Cardiac fibroblast (primary cell): Measurements from ENCODE around the gene SLU7.

Experiments
- DNase-seq, 2 donors: peaks; one replicate each; pipeline versions ENCODE4 v3.0.0 to v3.0.0-alpha.2; 2010; ENCODE audit warnings: low read depth in 2 of 2
- H3K4me3 ChIP-seq, 2 donors: replicated peaks in 1 of 2; 1 replicate in 1 of 2; 2 replicates in 1 of 2; pipeline ENCODE4 v1.5.1; 2011; ENCODE audit warnings: low read depth in 2 of 2, low read length in 2 of 2, mild to moderate bottlenecking in 2 of 2, moderate library complexity in 1 of 2
- TF ChIP-seq, protein P1 (sequence below): IDR thresholded peaks from one replicate; pipeline ENCODE4 v1.5.1; 2011; ENCODE audit warnings: low read depth, mild to moderate bottlenecking, low read length, inconsistent platforms

The SLU7 gene

DNA sequence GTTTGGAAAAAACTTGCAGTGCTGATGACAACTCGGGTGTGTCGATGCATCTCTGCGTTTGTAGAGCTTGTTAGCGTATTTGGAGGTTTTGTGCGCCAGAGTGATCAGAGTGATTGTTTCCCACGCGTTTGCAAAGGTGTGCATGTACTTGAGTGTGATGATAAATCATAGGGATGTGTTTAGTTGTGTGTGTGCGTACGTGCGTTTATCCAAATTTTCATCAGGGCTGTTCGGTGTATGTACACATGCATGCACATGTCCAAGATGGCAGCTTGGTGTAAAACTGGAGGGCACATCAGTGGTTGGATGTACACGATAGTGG is 48.2 kb downstream of the SLU7 start:
- TF ChIP-seq, protein P1, sequence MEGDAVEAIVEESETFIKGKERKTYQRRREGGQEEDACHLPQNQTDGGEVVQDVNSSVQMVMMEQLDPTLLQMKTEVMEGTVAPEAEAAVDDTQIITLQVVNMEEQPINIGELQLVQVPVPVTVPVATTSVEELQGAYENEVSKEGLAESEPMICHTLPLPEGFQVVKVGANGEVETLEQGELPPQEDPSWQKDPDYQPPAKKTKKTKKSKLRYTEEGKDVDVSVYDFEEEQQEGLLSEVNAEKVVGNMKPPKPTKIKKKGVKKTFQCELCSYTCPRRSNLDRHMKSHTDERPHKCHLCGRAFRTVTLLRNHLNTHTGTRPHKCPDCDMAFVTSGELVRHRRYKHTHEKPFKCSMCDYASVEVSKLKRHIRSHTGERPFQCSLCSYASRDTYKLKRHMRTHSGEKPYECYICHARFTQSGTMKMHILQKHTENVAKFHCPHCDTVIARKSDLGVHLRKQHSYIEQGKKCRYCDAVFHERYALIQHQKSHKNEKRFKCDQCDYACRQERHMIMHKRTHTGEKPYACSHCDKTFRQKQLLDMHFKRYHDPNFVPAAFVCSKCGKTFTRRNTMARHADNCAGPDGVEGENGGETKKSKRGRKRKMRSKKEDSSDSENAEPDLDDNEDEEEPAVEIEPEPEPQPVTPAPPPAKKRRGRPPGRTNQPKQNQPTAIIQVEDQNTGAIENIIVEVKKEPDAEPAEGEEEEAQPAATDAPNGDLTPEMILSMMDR = no peak
- no peak for DNase-seq
- peak overlapping the region; percentile 48 to 61 for H3K4me3 ChIP-seq

- TF ChIP-seq, protein P1 = no peak
- peak; percentile 57 to 68 for DNase-seq
- H3K4me3 ChIP-seq = peak within 1 kb of the TSS; percentile 48 to 61
These were observed 48.7 kb downstream of the SLU7 start, which contains the start of gene C1QTNF2 for GRCh38 chr5:160369990-160370712. C1QTNF2 (minus strand) TSS chr5:160370626; CDS start chr5:160355011, 15,615 bp downstream.

GRCh38 chr5:160367885-160368284 is 51.0 kb downstream of the SLU7 start:
- TF ChIP-seq, protein P1 = no peak
- no peak overlapping the region for H3K4me3 ChIP-seq
- no peak for DNase-seq

DNA sequence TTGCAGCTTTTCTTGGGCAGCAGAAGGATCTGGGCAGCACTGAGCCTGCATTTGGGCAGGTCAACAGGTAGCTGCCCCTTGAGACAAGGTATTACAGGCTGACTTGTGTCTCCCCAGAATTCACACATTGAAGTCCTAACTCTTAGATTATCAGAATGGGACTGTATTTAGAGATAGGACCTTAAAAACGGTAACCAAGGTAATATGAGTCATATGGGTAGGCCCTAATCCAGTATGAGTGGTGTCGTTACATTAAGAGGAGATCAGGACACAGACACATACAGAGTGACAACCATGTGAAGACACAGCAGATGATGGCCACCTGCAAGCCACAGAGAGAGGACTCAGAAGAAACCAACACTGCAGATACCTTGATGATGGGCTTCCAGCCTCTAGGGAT is 51.6 kb downstream of the SLU7 start:
- no peak for DNase-seq
- H3K4me3 ChIP-seq = no peak overlapping the region
- TF ChIP-seq, protein P1 = no peak

GRCh38 chr5:160366230-160366629 is 52.7 kb downstream of the SLU7 start:
- DNase-seq = no peak
- H3K4me3 ChIP-seq = no peak overlapping the region
- TF ChIP-seq, protein P1 = no peak

DNA sequence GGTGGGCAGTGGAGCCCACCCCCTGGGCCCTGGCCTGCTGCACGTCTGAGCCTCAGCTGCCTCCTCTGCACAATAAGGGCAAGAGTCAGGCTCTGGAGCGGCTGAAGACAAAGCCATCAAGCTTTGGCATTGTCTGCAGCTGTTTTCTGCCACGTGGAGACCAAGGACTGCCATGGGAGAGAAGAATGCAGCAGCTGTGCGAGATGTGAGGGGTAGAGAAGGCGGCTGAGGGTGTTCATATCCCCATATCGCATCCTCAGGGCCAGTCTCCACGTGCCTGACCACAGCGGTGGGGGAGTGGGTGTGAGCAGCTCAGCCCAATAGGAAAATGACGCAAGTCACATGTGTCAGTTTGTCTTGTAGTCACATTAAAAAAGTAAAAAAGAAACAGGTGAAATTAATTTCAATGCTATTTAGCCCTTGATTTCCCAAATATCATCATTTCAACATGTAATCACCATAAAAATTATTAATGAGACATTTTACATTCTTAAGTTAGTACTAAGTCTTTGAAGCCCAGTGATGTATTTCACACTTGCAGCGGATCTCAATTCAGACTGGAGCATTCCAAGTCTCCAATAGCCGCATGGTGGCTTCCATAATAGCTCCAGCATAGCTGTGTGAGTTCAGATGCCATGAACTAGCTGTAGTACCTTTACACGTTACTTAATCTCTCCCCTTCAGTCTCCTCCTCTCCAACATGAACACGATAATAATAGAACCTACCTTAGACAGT is 55.1 kb downstream of the SLU7 start:
- TF ChIP-seq, protein P1 = no peak
- no peak overlapping the region for H3K4me3 ChIP-seq
- DNase-seq = no peak

- DNase-seq = no peak
- H3K4me3 ChIP-seq = no peak overlapping the region
- TF ChIP-seq, protein P1 = no peak
These were observed 55.7 kb downstream of the SLU7 start for GRCh38 chr5:160363211-160363610.
